Loucy (cell line): ENCODE data around the gene AP5B1.

Experiments used
- H2AFZ ChIP-seq: fragments of 200-600 bp; sonication (generic); 2 replicates; pipeline ENCODE4 v1.6.0; 2016; ENCODE audit warnings: antibody characterized with exemption, mild to moderate bottlenecking, low read length, moderate library complexity
- H3F3A ChIP-seq: fragments of 200-600 bp; 2 replicates; pipeline ENCODE4 v1.6.0; 2016; ENCODE audit warnings: antibody characterized with exemption, low read depth, mild to moderate bottlenecking
- H3K27me3 ChIP-seq: fragments of 200-600 bp; sonication (generic); 2 replicates; pipeline ENCODE4 v1.6.1; 2014; ENCODE audit warnings: low read length, mild to moderate bottlenecking; ENCODE audit not compliant: insufficient read depth, poor library complexity, severe bottlenecking
- H3K36me3 ChIP-seq: fragments of 200-600 bp; sonication (generic); 2 replicates; pipeline ENCODE4 v1.6.1; 2016; ENCODE audit warnings: low read length; ENCODE audit not compliant: insufficient read depth
- H3K4me1 ChIP-seq: fragments of 200-600 bp; sonication (generic); 2 replicates; pipeline ENCODE4 v1.5.1; 2014; ENCODE audit warnings: low read length, mild to moderate bottlenecking; ENCODE audit not compliant: insufficient read depth, poor library complexity, severe bottlenecking
- H3K4me2 ChIP-seq: fragments of 200-600 bp; sonication (generic); 2 replicates; pipeline ENCODE4 v1.6.0; 2014; ENCODE audit warnings: antibody characterized with exemption, low read length, low read depth, mild to moderate bottlenecking; ENCODE audit not compliant: poor library complexity, severe bottlenecking
- H3K4me3 ChIP-seq: fragments of 200-600 bp; sonication (generic); 2 replicates; pipeline ENCODE4 v1.5.1; 2014; ENCODE audit warnings: low read length, mild to moderate bottlenecking, mixed read lengths; ENCODE audit not compliant: poor library complexity, severe bottlenecking
- H3K79me2 ChIP-seq: fragments of 200-600 bp; sonication (generic); 2 replicates; pipeline ENCODE4 v1.6.1; 2014; ENCODE audit warnings: low read length; ENCODE audit not compliant: insufficient read depth
- H3K9ac ChIP-seq: fragments of 200-600 bp; sonication (generic); 2 replicates; pipeline ENCODE4 v1.6.0; 2014; ENCODE audit warnings: mild to moderate bottlenecking, low read depth, low read length, moderate library complexity; ENCODE audit not compliant: poor library complexity, severe bottlenecking
- H3K9me2 ChIP-seq: fragments of 200-600 bp; sonication (generic); replicated peaks from 2 replicates; pipeline ENCODE4 v1.6.1; 2016; ENCODE audit warnings: low read depth, low read length, mixed read lengths
- H3K9me3 ChIP-seq: fragments of 200-600 bp; sonication (generic); 2 replicates; pipeline ENCODE4 v1.6.1; 2014; ENCODE audit warnings: mild to moderate bottlenecking, antibody characterized with exemption, low read length, low read depth; ENCODE audit not compliant: insufficient read depth
- H4K20me1 ChIP-seq: fragments of 200-600 bp; sonication (generic); 2 replicates; pipeline ENCODE4 v1.6.0; 2014; ENCODE audit warnings: antibody characterized with exemption, low read length, mild to moderate bottlenecking; ENCODE audit not compliant: insufficient read depth, poor library complexity, severe bottlenecking
- CTCF ChIP-seq: fragments of 200-600 bp; sonication (generic); conservative IDR thresholded peaks from 2 replicates; pipeline ENCODE4 v1.5.1; 2014; ENCODE audit warnings: mild to moderate bottlenecking, antibody characterized with exemption, low read length
- EZH2phosphoT487 ChIP-seq: fragments of 200-600 bp; IDR thresholded peaks from 2 replicates; pipeline ENCODE4 v1.6.1; 2018; ENCODE audit warnings: antibody characterized with exemption, mild to moderate bottlenecking, moderate library complexity, borderline replicate concordance

Gene AP5B1

GRCh38 chr11:65787649-65788622 lies 7.2 kb upstream of the AP5B1 start:
- Histone ChIP-seq H3K27me3 (no peaks in the 10 kb centered on the region), H2AFZ (no peak overlapping the region), H3K4me2 (no peak overlapping the region), H3K79me2 (no peaks in the 10 kb centered on the region), H3K9ac (no peak overlapping the region), H3K9me2 (no peaks in the 10 kb centered on the region), H3K36me3 (no peaks in the 10 kb centered on the region), H3F3A (no peaks in the 10 kb centered on the region), H3K4me1 (peaks cover 15% of the 10 kb centered on the region), H4K20me1 (no peaks in the 10 kb centered on the region), H3K4me3 (no peak overlapping the region), H3K9me3 (no peaks in the 10 kb centered on the region)
- no peak for TF ChIP-seq EZH2phosphoT487
- no peak for TF ChIP-seq CTCF

- H3K9me3 ChIP-seq, result no peaks in the 10 kb centered on the region
- H3F3A ChIP-seq, result no peaks in the 10 kb centered on the region
- no peak within 1 kb of the TSS for H3K9ac ChIP-seq
- no peak within 1 kb of the TSS for H2AFZ ChIP-seq
- no peaks in the 10 kb centered on the region for H3K9me2 ChIP-seq
- no peaks in the 10 kb centered on the region for H3K27me3 ChIP-seq
- H4K20me1 ChIP-seq, result no peaks in the 10 kb centered on the region
- TF ChIP-seq CTCF (no peak), EZH2phosphoT487 (no peak)
- no peaks in the 10 kb centered on the region for H3K36me3 ChIP-seq
- no peaks in the 10 kb centered on the region for H3K79me2 ChIP-seq
- no peak within 1 kb of the TSS for H3K4me3 ChIP-seq
- H3K4me1 ChIP-seq, result peaks cover 15% of the 10 kb centered on the region
- no peak within 1 kb of the TSS for H3K4me2 ChIP-seq
Measured at GRCh38 chr11:65786786-65787636, 6.2 kb upstream of the AP5B1 start, which contains the start of gene OVOL1. OVOL1 (plus strand) TSS chr11:65787063; CDS start chr11:65787374, 311 bp downstream.

- no peaks in the 10 kb centered on the region for H3K9me2 ChIP-seq
- H4K20me1 ChIP-seq, result no peaks in the 10 kb centered on the region
- no peaks in the 10 kb centered on the region for H3K9me3 ChIP-seq
- no peaks in the 10 kb centered on the region for H3K36me3 ChIP-seq
- no peak overlapping the region for H3K4me3 ChIP-seq
- no peak overlapping the region for H3K4me2 ChIP-seq
- no peaks in the 10 kb centered on the region for H3K79me2 ChIP-seq
- no peaks in the 10 kb centered on the region for H3F3A ChIP-seq
- H3K4me1 ChIP-seq, result peaks cover 15% of the 10 kb centered on the region
- no peak overlapping the region for H3K9ac ChIP-seq
- no peak overlapping the region for H2AFZ ChIP-seq
- no peaks in the 10 kb centered on the region for H3K27me3 ChIP-seq
- TF ChIP-seq EZH2phosphoT487 (no peak), CTCF (no peak)
Measured at GRCh38 chr11:65786008-65786785, 5.4 kb upstream of the AP5B1 start.
